ENCODE data around the gene GALNTL6.

GRCh38 chr4:172344308-172344938 is 531.2 kb downstream of the GALNTL6 start:
- TF ChIP-seq POLR2A (IDR thresholded peaks at IDR 0.05; ENCODE audit: low read length) (no peak), GATA1 (IDR thresholded peaks at IDR 0.05; ENCODE audit: low read depth, low read length) (no peak)
